ENCODE results near the gene PARM1.

The PARM1 gene

DNA sequence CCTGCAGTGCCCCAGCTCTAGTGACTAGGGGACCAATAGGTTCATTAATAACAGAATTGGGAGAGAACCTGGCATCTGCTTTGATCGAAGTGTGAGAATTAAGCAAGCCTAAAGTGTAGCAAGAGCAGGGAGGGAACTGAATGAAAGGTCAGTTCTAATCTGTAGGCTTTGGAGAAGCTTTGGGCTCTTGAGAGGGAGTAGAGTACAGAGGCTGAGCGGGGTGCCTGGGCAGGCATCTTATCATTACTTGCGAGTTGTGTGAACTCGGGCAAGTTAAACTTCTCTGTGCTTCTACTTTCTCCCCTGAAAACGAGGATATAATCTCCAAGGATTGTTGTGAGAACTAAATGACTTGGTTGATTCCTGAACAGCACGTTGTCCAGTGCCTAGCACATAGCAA, 906 bp upstream of the PARM1 start:
- no peaks in the 10 kb centered on the region for H3K9me3 Mint-ChIP-seq
- H3K4me1 Mint-ChIP-seq: peaks cover 21% of the 10 kb centered on the region
- no peaks in the 10 kb centered on the region for H3K36me3 Mint-ChIP-seq (ENCODE audit: low read depth)
- H3K27me3 Mint-ChIP-seq (ENCODE audit: low read depth): peaks cover 31% of the 10 kb centered on the region
- no peak overlapping the region for H3K27ac Mint-ChIP-seq
- H3K4me3 Mint-ChIP-seq: peak overlapping the region; percentile 17 to 97 (median 83)
- TF ChIP-seq, protein P1, sequence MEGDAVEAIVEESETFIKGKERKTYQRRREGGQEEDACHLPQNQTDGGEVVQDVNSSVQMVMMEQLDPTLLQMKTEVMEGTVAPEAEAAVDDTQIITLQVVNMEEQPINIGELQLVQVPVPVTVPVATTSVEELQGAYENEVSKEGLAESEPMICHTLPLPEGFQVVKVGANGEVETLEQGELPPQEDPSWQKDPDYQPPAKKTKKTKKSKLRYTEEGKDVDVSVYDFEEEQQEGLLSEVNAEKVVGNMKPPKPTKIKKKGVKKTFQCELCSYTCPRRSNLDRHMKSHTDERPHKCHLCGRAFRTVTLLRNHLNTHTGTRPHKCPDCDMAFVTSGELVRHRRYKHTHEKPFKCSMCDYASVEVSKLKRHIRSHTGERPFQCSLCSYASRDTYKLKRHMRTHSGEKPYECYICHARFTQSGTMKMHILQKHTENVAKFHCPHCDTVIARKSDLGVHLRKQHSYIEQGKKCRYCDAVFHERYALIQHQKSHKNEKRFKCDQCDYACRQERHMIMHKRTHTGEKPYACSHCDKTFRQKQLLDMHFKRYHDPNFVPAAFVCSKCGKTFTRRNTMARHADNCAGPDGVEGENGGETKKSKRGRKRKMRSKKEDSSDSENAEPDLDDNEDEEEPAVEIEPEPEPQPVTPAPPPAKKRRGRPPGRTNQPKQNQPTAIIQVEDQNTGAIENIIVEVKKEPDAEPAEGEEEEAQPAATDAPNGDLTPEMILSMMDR (IDR thresholded peaks at IDR 0.05; ENCODE audit: unreplicated experiment in 3 of 3): no peak

DNA sequence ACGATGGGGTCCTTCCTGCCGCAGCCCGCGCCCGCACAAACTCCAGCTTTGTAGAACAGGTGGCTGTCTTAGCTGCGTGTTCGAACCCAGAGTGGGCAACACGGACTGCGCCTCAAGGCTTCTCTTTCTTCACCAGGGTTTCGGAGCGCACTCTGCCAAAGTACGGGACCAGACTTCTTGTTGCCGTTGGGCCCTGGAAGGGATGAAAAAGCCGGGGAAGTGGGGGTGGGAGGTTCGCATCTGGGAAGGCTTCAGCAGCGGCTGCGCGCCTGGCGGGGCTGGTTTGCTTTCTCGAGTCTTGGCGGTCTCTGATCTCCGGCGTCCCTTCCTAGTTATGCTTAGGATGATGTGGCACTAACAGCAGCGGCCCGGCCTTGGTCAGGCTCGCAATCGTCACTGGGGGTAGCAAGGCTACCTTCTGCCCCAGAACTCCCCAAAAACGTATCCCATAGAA, 673 bp downstream of the PARM1 start:
- TF ChIP-seq, protein P1 (IDR thresholded peaks at IDR 0.05; ENCODE audit: unreplicated experiment in 3 of 3): no peak
- peaks cover 29% of the 10 kb centered on the region for H3K4me1 Mint-ChIP-seq
- peaks cover 27% of the 10 kb centered on the region for H3K27me3 Mint-ChIP-seq (ENCODE audit: low read depth)
- H3K9me3 Mint-ChIP-seq: no peaks in the 10 kb centered on the region
- H3K4me3 Mint-ChIP-seq: peak overlapping the region; percentile 95 to 97 (median 96)
- no peaks in the 10 kb centered on the region for H3K36me3 Mint-ChIP-seq (ENCODE audit: low read depth)
- peak overlapping the region; percentile 68 to 85 (median 84) for H3K27ac Mint-ChIP-seq

DNA sequence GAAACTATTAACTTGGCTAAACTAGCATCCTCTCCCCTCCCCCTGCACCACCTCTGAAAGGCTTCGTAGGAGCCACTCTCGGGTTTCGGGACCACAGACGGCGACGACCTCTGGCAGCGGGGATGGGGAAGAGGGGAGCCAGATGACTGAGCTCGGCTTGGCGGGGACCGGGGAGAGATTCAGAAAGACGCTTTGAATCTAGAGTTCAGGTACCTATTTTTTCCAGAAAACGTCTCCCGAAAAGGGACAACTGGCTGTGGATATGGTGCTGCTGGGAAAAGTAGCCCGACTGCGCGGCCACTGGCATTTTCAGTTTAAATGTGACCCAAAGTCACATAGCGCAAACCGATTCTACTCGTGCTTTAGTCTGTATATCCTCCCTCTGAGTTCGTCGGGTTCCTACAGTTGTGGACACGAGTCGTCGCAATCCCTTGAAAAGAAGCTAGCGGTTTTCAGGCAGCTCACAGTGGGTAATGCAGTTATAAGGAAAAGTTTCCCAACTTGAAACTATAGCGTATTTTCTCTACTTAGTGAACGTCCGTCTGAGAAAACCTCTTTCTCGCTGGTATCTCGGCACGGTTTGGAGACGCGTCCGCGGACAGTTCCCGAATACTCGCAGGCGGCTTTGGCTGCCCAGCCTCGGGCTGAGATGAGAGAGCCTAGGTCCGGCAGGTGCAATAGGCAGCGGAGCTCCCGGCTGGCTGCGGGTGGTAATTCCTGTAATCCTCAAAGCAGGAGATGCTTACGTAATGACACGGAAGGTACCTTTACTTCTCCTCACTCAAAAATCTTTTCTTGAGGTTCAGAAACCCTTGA, 1.3 kb downstream of the PARM1 start:
- TF ChIP-seq, protein P1 (IDR thresholded peaks at IDR 0.05; ENCODE audit: unreplicated experiment in 3 of 3): no peak
- no peaks in the 10 kb centered on the region for H3K36me3 Mint-ChIP-seq (ENCODE audit: low read depth)
- peak overlapping the region; percentile 95 to 97 (median 96) for H3K4me3 Mint-ChIP-seq
- peaks cover 27% of the 10 kb centered on the region for H3K27me3 Mint-ChIP-seq (ENCODE audit: low read depth)
- peaks cover 29% of the 10 kb centered on the region for H3K4me1 Mint-ChIP-seq
- peak overlapping the region; percentile 68 to 85 (median 84) for H3K27ac Mint-ChIP-seq
- no peaks in the 10 kb centered on the region for H3K9me3 Mint-ChIP-seq

DNA sequence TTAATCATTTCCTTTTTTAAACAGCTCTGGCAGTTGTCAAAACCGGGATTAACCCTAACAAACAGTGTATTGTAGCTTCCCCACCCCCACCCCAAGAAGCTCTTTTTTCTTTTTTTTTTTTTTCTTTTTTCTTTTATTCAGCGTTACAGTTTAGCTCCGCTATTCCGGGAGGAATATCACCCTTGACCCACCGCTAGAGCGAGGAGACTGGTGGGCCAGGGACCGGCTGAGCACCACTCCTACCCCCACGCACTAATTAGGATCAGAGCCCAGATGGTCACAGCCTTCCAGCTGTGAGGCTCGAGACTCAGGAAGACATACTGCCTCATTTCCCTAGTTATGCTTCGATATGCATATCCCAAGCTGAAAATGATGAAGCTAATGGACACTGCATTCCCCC, 2.0 kb downstream of the PARM1 start:
- Mint-ChIP-seq H3K4me3 (peak overlapping the region; percentile 95 to 97 (median 96)), H3K4me1 (peaks cover 29% of the 10 kb centered on the region), H3K27me3 (ENCODE audit: low read depth) (peaks cover 27% of the 10 kb centered on the region), H3K27ac (peak overlapping the region; percentile 68 to 85 (median 84)), H3K36me3 (ENCODE audit: low read depth) (no peaks in the 10 kb centered on the region), H3K9me3 (no peaks in the 10 kb centered on the region)
- TF ChIP-seq, protein P1 (IDR thresholded peaks at IDR 0.05; ENCODE audit: unreplicated experiment in 3 of 3): no peak

DNA sequence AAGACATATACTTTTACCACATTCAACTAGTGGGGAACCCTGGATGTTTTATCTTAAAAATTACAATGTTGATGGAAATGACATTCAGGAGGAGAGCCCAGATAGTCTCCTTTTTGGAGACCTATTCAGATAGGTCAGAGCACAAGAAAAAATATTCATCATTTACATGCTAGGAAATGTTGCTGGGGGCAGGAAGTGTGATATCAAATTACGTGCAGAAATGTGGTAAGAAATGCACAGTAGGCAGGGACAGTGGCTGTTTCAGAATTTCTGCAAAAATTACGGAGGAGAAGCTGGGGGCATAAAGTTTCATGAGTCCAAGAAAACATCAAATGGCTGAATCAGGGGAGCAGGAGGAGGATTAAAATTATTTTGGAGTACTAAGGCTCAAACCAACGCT, 8.2 kb downstream of the PARM1 start:
- Mint-ChIP-seq H3K36me3 (ENCODE audit: low read depth) (peaks cover 14% of the 10 kb centered on the region), H3K4me1 (peaks cover 12% of the 10 kb centered on the region), H3K27ac (no peak overlapping the region), H3K4me3 (no peak overlapping the region), H3K27me3 (ENCODE audit: low read depth) (peaks cover 7% of the 10 kb centered on the region), H3K9me3 (no peaks in the 10 kb centered on the region)
- TF ChIP-seq, protein P1 (IDR thresholded peaks at IDR 0.05; ENCODE audit: unreplicated experiment in 3 of 3): no peak
